K562 (cell line): ENCODE measurements around the gene SUV39H2. TPM values are rescaled to one million over a fixed set of nuclear protein-coding genes. Genes with fewer than 3 reads are reported as not detected.

ENCODE experiments used
- AFF1 ChIP-seq, 2 experiments: fragments of 450-650 bp; IDR thresholded peaks; 2 replicates each; pipeline ENCODE4 v1.6.1; 2018; ENCODE audit warnings: mild to moderate bottlenecking in 2 of 2, low read depth in 1 of 2; ENCODE audit not compliant: partially characterized antibody in 2 of 2
- ARID3A ChIP-seq: IDR thresholded peaks from 2 replicates; pipeline ENCODE4 v1.6.1; 2012; ENCODE audit warnings: low read depth, low read length, improper control_type of control experiment, borderline replicate concordance
- CBFA2T3 ChIP-seq: fragments of 450-650 bp; IDR thresholded peaks from 2 replicates; pipeline ENCODE4 v1.6.1; 2017
- CEBPZ ChIP-seq: fragments of 150-350 bp; IDR thresholded peaks from 2 replicates; pipeline ENCODE4 v1.6.1; 2014; ENCODE audit warnings: low read depth, mild to moderate bottlenecking, low read length, borderline replicate concordance
- PHF21A ChIP-seq: fragments of 450-650 bp; IDR thresholded peaks from 2 replicates; pipeline ENCODE4 v1.6.1; 2017; ENCODE audit warnings: low read depth, borderline replicate concordance
- POLR3G ChIP-seq: IDR thresholded peaks from 2 replicates; pipeline ENCODE4 v1.6.1; 2011; ENCODE audit not compliant: insufficient read length, insufficient replicate concordance; ENCODE audit errors: extremely low read depth
- UBTF ChIP-seq, 2 experiments: IDR thresholded peaks; 2 replicates each; pipeline ENCODE4 v1.6.1; 2012; ENCODE audit warnings: improper control_type of control experiment in 2 of 2, low read depth in 2 of 2, low read length in 2 of 2, borderline replicate concordance in 1 of 2
- ZNF174 ChIP-seq: fragments of 250-450 bp; sonication (Bioruptor Pico); IDR thresholded peaks from 2 replicates; pipeline ENCODE4 v1.4.0; 2020; ENCODE audit warnings: mild to moderate bottlenecking
- ZNF263 ChIP-seq: sonication (generic); formaldehyde crosslinking; IDR thresholded peaks from 2 replicates; pipeline ENCODE4 v1.8.0; 2022; ENCODE audit warnings: mild to moderate bottlenecking, missing genetic modification reagents, borderline replicate concordance
- polyA plus RNA-seq, 8 experiments: library from polyadenylated mRNA; depleted of rRNA in 4 of 8; stranded (reverse) in 5 of 8; unstranded in 3 of 8; fragments of >200 nt; fragmentation: Nextera tagmentation in 2 of 8; fragmentation: Illumina TruSeq in 1 of 8; extraction: Ambion mirVana in 2 of 8; extraction: Trizol in 1 of 8; gene quantifications; 2 replicates each; pipeline versions ENCODE4 v1.2.1 to v1.2.3, GENCODE V29; 2011 to 2014; ENCODE audit warnings: inconsistent platforms in 1 of 8, missing spikeins in 1 of 8
- total RNA-seq, 7 experiments: library from RNA; depleted of rRNA in 6 of 7; stranded (reverse); fragments of >200 nt in 6 of 7; fragmentation: Illumina TruSeq in 2 of 7; extraction: Trizol in 2 of 7; gene quantifications; 2 replicates each; pipeline versions ENCODE4 v1.2.1 to v1.2.3, GENCODE V29; 2011 to 2021; ENCODE audit warnings: low replicate concordance in 1 of 7

Gene SUV39H2
- total and polyA plus RNA-seq, 9 of the 15 experiments (the other 6 are each of a cell fraction or from before 2014, with no cell fraction given): 24.1 to 54.3 (median 41.3) TPM

GRCh38 chr10:14837757-14838581 is 40.7 kb upstream of the SUV39H2 start, which contains the start of the genes CDNF, HSPA14 and MSANTD7 (continued):
- no peak for TF ChIP-seq ARID3A
- TF ChIP-seq ZNF263 (CRISPR knock-in tag): no peak; the same call in 1 of the 2 replicates
- TF ChIP-seq CBFA2T3: no peak
- no peak for TF ChIP-seq CEBPZ
- TF ChIP-seq UBTF (IDR thresholded peaks at IDR 0.05; ENCODE audit: borderline replicate concordance in 1 of 2, low read depth in 2 of 2, low read length in 2 of 2): peak; percentile 17 to 28; a peak in 1 of 4 replicates
- no peak for TF ChIP-seq PHF21A
- TF ChIP-seq POLR3G: no peak
- peak in 1 of 2 experiments; percentile 68 for TF ChIP-seq AFF1 (IDR thresholded peaks at IDR 0.05; ENCODE audit: low read depth in 1 of 2, partially characterized antibody in 2 of 2)
- no peak for TF ChIP-seq ZNF174 (CRISPR knock-in tag)
